ENCODE data around the gene LPCAT3. TPM values are rescaled to one million over a fixed set of nuclear protein-coding genes. Genes with fewer than 3 reads are reported as not detected.

Gene LPCAT3
- total and polyA plus RNA-seq, 2 of the 13 experiments (the other 11 are each of a cell fraction or from before 2014, with no cell fraction given) = 44.5 to 64.3 TPM

GRCh38 chr12:6937481-6938352 is 80.6 kb downstream of the LPCAT3 start (continued):
- TF ChIP-seq ZNF609 (CRISPR knock-in tag; IDR thresholded peaks at IDR 0.05; ENCODE audit: borderline replicate concordance) (no peak), NFYC (CRISPR knock-in tag; IDR thresholded peaks at IDR 0.05) (peak; percentile 49), TMF1 (CRISPR knock-in tag; IDR thresholded peaks at IDR 0.05; ENCODE audit: low read depth) (peak; percentile 89), GPBP1L1 (CRISPR knock-in tag; IDR thresholded peaks at IDR 0.05) (no peak), TFAP4 (IDR thresholded peaks at IDR 0.05; ENCODE audit: borderline replicate concordance, low read depth) (peak; percentile 10; the same call in 1 of the 2 replicates), KDM2A (CRISPR knock-in tag; IDR thresholded peaks at IDR 0.05; ENCODE audit: borderline replicate concordance, low read depth) (peak; percentile 100), RXRB (CRISPR knock-in tag; IDR thresholded peaks at IDR 0.05; ENCODE audit: borderline replicate concordance) (peak; percentile 69; the same call in 1 of the 2 replicates), DNMT3B (CRISPR knock-in tag; conservative IDR thresholded peaks at IDR 0.05) (peak; percentile 73; the same call in 1 of the 2 replicates), HNF4G (IDR thresholded peaks at IDR 0.05; ENCODE audit: borderline replicate concordance, low read depth, low read length) (no peak), HNF4G (CRISPR knock-in tag; IDR thresholded peaks at IDR 0.05; ENCODE audit: borderline replicate concordance, low read depth) (peak; percentile 55; the same call in 1 of the 2 replicates), ZNF138 (CRISPR knock-in tag; IDR thresholded peaks at IDR 0.05; ENCODE audit: low read depth) (no peak), JDP2 (CRISPR knock-in tag; IDR thresholded peaks at IDR 0.05; ENCODE audit: borderline replicate concordance) (no peak), ZNF746 (CRISPR knock-in tag; IDR thresholded peaks at IDR 0.05) (peak; percentile 56; the same call in 1 of the 2 replicates), HNRNPL (IDR thresholded peaks at IDR 0.05; ENCODE audit: low read depth, low read length) (peak; percentile 52; the same call in 1 of the 2 replicates), TAF15 (IDR thresholded peaks at IDR 0.05; ENCODE audit: low read depth, low read length, poor library complexity, severe bottlenecking) (peak; percentile 95), ZNF773 (CRISPR knock-in tag; IDR thresholded peaks at IDR 0.05; ENCODE audit: borderline replicate concordance) (0 out of 2 replicates have a peak, but pooled peaks have one; percentile 71), AHR (CRISPR knock-in tag; IDR thresholded peaks at IDR 0.05) (peak; percentile 76), KLF15 (CRISPR knock-in tag; IDR thresholded peaks at IDR 0.05; ENCODE audit: borderline replicate concordance) (no peak), SALL2 (CRISPR knock-in tag; IDR thresholded peaks at IDR 0.05) (peak; percentile 80), FOXO4 (CRISPR knock-in tag; conservative IDR thresholded peaks at IDR 0.05) (no peak)

Measured in HepG2 (cell line).